Measurements from ENCODE around the gene BLOC1S4.
"Not testable (repeated sequence)": the region's sequence is repeated elsewhere in the genome, so short reads cannot be mapped to it uniquely, and the experiment has no call there.

GRCh38 chr4:6673191-6673659 lies 42.7 kb upstream of the BLOC1S4 start:
- not testable (repeated sequence) for TF ChIP-seq CTCF (IDR thresholded peaks at IDR 0.05); EP300 (IDR thresholded peaks at IDR 0.05; ENCODE audit: low read depth)
- peak; percentile 91 for TF ChIP-seq POLR2A (IDR thresholded peaks at IDR 0.05)
